MM.1S (cell line): ENCODE results near the gene CLSTN1.

Source experiments
- DNase-seq: peaks from one replicate; pipeline ENCODE4 v3.0.0-alpha.2; 2015
- H2AFZ ChIP-seq: fragments of 300-600 bp; sonication (generic); 2 replicates; pipeline ENCODE4 v1.6.0; 2016; ENCODE audit warnings: antibody characterized with exemption, low read length
- H3F3A ChIP-seq: fragments of 300-600 bp; sonication (generic); 2 replicates; pipeline ENCODE4 v1.6.1; 2016; ENCODE audit warnings: mild to moderate bottlenecking, antibody characterized with exemption, low read length, moderate library complexity, mixed read lengths; ENCODE audit not compliant: insufficient read depth
- H3K27ac ChIP-seq: fragments of 300-600 bp; sonication (generic); 2 replicates; pipeline ENCODE4 v1.5.1; 2016; ENCODE audit warnings: mild to moderate bottlenecking, low read length
- H3K27me3 ChIP-seq: fragments of 300-600 bp; sonication (generic); replicated peaks from 2 replicates; pipeline ENCODE4 v1.6.0; 2016; ENCODE audit warnings: low read length; ENCODE audit not compliant: insufficient read depth
- H3K36me3 ChIP-seq: fragments of 300-600 bp; sonication (generic); replicated peaks from 2 replicates; pipeline ENCODE4 v1.6.1; 2016; ENCODE audit warnings: mild to moderate bottlenecking, low read length, mixed read lengths; ENCODE audit not compliant: insufficient read depth
- H3K4me1 ChIP-seq: fragments of 300-600 bp; sonication (generic); 2 replicates; pipeline ENCODE4 v1.6.1; 2016; ENCODE audit warnings: low read length, mixed read lengths
- H3K4me2 ChIP-seq: fragments of 300-600 bp; sonication (generic); 2 replicates; pipeline ENCODE4 v1.6.0; 2016; ENCODE audit warnings: low read depth, low read length
- H3K4me3 ChIP-seq: fragments of 300-600 bp; sonication (generic); 2 replicates; pipeline ENCODE4 v1.5.1; 2016; ENCODE audit warnings: low read length, mixed read lengths
- H3K79me2 ChIP-seq: fragments of 300-600 bp; sonication (generic); 2 replicates; pipeline ENCODE4 v1.6.1; 2016; ENCODE audit warnings: mixed run types, low read length, mixed read lengths
- H3K9ac ChIP-seq: fragments of 300-600 bp; sonication (generic); 2 replicates; pipeline ENCODE4 v1.6.1; 2016; ENCODE audit warnings: low read length, mixed read lengths
- H3K9me2 ChIP-seq: fragments of 300-600 bp; sonication (generic); replicated peaks from 2 replicates; pipeline ENCODE4 v1.6.1; 2016; ENCODE audit warnings: mild to moderate bottlenecking, low read length, mixed read lengths; ENCODE audit not compliant: insufficient read depth
- H3K9me3 ChIP-seq: fragments of 300-600 bp; sonication (generic); replicated peaks from 2 replicates; pipeline ENCODE4 v1.6.1; 2016; ENCODE audit warnings: mild to moderate bottlenecking, low read length, mixed read lengths; ENCODE audit not compliant: insufficient read depth
- H4K20me1 ChIP-seq: fragments of 300-600 bp; sonication (generic); 2 replicates; pipeline ENCODE4 v1.6.1; 2016; ENCODE audit warnings: mild to moderate bottlenecking, low read length, moderate library complexity, mixed read lengths; ENCODE audit not compliant: insufficient read depth
- EZH2 ChIP-seq: fragments of 300-600 bp; sonication (generic); optimal IDR thresholded peaks from 2 replicates; pipeline ENCODE3; 2017; ENCODE audit warnings: low read depth, mild to moderate bottlenecking, antibody characterized with exemption, low read length, mixed read lengths
- EZH2phosphoT487 ChIP-seq: fragments of 300-600 bp; sonication (generic); IDR thresholded peaks from 2 replicates; pipeline ENCODE4 v1.6.1; 2018; ENCODE audit warnings: antibody characterized with exemption, low read length
- TF ChIP-seq, protein P1 (sequence below): fragments of 300-600 bp; sonication (generic); IDR thresholded peaks from 2 replicates; pipeline ENCODE4 v1.5.1; 2016; ENCODE audit warnings: antibody characterized with exemption, low read length, mixed read lengths

The CLSTN1 gene

DNA sequence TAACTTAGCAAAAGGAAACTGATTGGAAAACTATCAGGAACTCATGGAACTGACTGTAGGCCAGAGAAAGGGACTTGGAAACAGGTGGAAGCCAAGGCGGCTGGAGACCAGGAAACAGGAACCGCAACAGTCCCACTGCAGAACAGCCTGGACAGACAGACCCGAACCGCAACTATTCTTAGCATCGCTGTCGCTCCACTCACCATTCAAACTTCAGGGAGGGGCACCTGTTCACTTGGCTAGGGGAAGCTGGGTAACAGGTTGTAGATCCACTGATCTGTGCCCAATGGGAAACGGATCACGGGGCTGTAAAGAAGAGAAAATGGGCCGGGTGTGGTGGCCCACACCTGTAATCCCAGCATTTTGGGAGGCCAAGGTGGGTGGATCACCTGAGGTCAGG, 61.9 kb downstream of the CLSTN1 start:
- H3F3A ChIP-seq: no peaks in the 10 kb centered on the region
- H2AFZ ChIP-seq: no peak overlapping the region
- no peak overlapping the region for H3K4me2 ChIP-seq
- H3K9me2 ChIP-seq: no peaks in the 10 kb centered on the region
- H4K20me1 ChIP-seq: no peaks in the 10 kb centered on the region
- peaks cover 55% of the 10 kb centered on the region for H3K79me2 ChIP-seq
- H3K9ac ChIP-seq: no peak overlapping the region
- no peaks in the 10 kb centered on the region for H3K4me1 ChIP-seq
- DNase-seq: no peak
- no peaks in the 10 kb centered on the region for H3K27me3 ChIP-seq
- TF ChIP-seq EZH2phosphoT487 (no peak), EZH2 (no peak)
- TF ChIP-seq, protein P1, sequence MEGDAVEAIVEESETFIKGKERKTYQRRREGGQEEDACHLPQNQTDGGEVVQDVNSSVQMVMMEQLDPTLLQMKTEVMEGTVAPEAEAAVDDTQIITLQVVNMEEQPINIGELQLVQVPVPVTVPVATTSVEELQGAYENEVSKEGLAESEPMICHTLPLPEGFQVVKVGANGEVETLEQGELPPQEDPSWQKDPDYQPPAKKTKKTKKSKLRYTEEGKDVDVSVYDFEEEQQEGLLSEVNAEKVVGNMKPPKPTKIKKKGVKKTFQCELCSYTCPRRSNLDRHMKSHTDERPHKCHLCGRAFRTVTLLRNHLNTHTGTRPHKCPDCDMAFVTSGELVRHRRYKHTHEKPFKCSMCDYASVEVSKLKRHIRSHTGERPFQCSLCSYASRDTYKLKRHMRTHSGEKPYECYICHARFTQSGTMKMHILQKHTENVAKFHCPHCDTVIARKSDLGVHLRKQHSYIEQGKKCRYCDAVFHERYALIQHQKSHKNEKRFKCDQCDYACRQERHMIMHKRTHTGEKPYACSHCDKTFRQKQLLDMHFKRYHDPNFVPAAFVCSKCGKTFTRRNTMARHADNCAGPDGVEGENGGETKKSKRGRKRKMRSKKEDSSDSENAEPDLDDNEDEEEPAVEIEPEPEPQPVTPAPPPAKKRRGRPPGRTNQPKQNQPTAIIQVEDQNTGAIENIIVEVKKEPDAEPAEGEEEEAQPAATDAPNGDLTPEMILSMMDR: no peak
- no peaks in the 10 kb centered on the region for H3K9me3 ChIP-seq
- H3K27ac ChIP-seq: no peak overlapping the region
- no peaks in the 10 kb centered on the region for H3K36me3 ChIP-seq
- H3K4me3 ChIP-seq: no peak overlapping the region

DNA sequence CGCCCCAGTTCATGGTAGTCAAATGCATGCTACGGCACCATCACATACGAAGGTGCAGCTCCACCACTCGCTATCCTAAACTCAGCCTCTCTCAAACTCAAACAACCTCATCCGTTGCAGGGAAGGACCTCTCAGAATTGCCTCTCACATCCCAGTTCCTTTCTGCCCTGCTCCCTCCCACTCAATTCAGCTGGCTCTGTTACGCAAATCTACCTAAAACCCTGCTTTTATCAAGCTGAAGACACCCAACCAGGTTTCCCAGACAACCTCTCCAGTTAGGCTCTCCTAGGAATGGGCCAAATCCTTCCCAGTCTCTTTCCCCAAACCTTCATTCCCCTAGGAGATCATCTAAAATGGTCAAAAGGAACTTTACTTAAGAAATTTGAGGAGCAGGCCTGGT, 62.9 kb downstream of the CLSTN1 start:
- H3K79me2 ChIP-seq: peaks cover 48% of the 10 kb centered on the region

DNA sequence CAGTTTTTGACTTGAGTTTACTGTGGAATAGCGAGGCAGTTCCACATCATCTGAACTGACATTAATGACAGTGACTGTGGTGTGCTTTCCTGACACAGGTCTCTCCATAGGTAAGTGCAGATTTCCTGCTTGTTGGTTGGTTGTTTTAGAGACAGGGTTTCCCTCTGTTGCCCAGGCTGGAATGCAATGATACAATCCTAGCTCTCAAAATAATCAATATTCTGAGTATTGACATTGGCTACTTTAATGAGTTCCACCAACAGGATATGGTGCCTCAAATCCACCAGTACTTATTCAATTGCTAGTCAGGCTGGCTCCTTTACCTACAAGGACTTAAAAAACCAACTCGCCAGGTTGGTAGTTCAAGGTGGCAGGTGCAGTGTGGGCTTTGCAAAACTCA, 63.8 kb downstream of the CLSTN1 start:
- no peaks in the 10 kb centered on the region for H3K9me3 ChIP-seq
- no peak for DNase-seq
- H3K9me2 ChIP-seq: no peaks in the 10 kb centered on the region
- no peaks in the 10 kb centered on the region for H3K4me1 ChIP-seq
- no peaks in the 10 kb centered on the region for H3K27me3 ChIP-seq
- no peak overlapping the region for H3K27ac ChIP-seq
- H3K36me3 ChIP-seq: no peaks in the 10 kb centered on the region
- no peak overlapping the region for H2AFZ ChIP-seq
- TF ChIP-seq EZH2phosphoT487: no peak
- no peak overlapping the region for H3K9ac ChIP-seq
- peaks cover 41% of the 10 kb centered on the region for H3K79me2 ChIP-seq
- H4K20me1 ChIP-seq: no peaks in the 10 kb centered on the region
- H3K4me2 ChIP-seq: no peak overlapping the region
- no peaks in the 10 kb centered on the region for H3F3A ChIP-seq
- no peak overlapping the region for H3K4me3 ChIP-seq

More for the DNA sequence above, 62.9 kb downstream of the CLSTN1 start:
- no peaks in the 10 kb centered on the region for H4K20me1 ChIP-seq
- no peaks in the 10 kb centered on the region for H3K9me3 ChIP-seq
- no peak overlapping the region for H3K9ac ChIP-seq
- no peak overlapping the region for H3K4me3 ChIP-seq
- H3K27ac ChIP-seq: no peak overlapping the region
- no peaks in the 10 kb centered on the region for H3K36me3 ChIP-seq
- TF ChIP-seq EZH2phosphoT487: no peak
- TF ChIP-seq, protein P1: no peak
- no peak for TF ChIP-seq EZH2
- H3K4me1 ChIP-seq: no peaks in the 10 kb centered on the region
- H3F3A ChIP-seq: no peaks in the 10 kb centered on the region
- no peak for DNase-seq
- H3K27me3 ChIP-seq: no peaks in the 10 kb centered on the region
- no peak overlapping the region for H3K4me2 ChIP-seq
- H2AFZ ChIP-seq: no peak overlapping the region
- H3K9me2 ChIP-seq: no peaks in the 10 kb centered on the region

DNA sequence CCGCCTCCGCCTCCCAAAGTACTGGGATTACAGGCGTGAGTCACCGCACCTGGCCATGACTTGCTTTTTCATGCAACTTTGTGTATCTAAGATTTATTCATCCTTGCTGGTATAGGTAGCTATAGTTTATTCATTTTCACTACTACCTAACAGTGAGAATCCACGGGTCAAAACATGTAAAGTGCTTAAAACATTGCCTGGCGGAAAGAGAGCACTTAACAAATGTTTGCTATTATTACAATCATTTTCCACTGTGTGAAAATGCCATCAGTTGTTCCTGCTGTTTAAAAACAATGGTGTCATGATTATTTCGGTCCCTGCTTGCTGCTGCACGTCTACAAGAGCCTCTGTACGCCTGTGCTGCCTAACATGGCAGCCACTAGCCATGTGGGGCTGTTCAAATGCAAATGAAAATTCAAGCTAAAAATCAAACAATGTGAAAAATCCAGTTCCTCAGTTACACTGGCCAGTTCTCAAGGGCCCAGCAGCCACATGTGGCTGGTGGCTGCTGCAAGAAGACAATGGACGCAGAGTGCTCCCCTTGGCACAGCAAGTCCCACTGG, 65.1 kb downstream of the CLSTN1 start:
- no peak overlapping the region for H3K4me2 ChIP-seq

More for the DNA sequence above, 65.1 kb downstream of the CLSTN1 start:
- H3K4me1 ChIP-seq: no peaks in the 10 kb centered on the region
- no peak overlapping the region for H3K4me3 ChIP-seq
- no peaks in the 10 kb centered on the region for H3K9me2 ChIP-seq
- no peak overlapping the region for H2AFZ ChIP-seq
- no peaks in the 10 kb centered on the region for H4K20me1 ChIP-seq
- H3K36me3 ChIP-seq: no peaks in the 10 kb centered on the region
- H3K9ac ChIP-seq: no peak overlapping the region
- H3K27ac ChIP-seq: no peak overlapping the region
- no peaks in the 10 kb centered on the region for H3K9me3 ChIP-seq
- peaks cover 30% of the 10 kb centered on the region for H3K79me2 ChIP-seq
- H3F3A ChIP-seq: no peaks in the 10 kb centered on the region
- H3K27me3 ChIP-seq: no peaks in the 10 kb centered on the region
- TF ChIP-seq EZH2 (no peak), EZH2phosphoT487 (no peak)
- TF ChIP-seq, protein P1: no peak
- DNase-seq: no peak
